Smooth muscle cell of the brain vasculature (primary cell): ENCODE data around the gene TYW1B.
A peak's percentile ranks its signal among the peaks of the same experiment; 100 is the strongest.
"Not testable (repeated sequence)": the region's sequence is repeated elsewhere in the genome, so short reads cannot be mapped to it uniquely, and the experiment has no call there.

ENCODE experiments used
- DNase-seq: peaks from one replicate; pipeline ENCODE4 v3.0.0-alpha.2; 2012; ENCODE audit warnings: low read depth, low spot score

Gene TYW1B, protein sequence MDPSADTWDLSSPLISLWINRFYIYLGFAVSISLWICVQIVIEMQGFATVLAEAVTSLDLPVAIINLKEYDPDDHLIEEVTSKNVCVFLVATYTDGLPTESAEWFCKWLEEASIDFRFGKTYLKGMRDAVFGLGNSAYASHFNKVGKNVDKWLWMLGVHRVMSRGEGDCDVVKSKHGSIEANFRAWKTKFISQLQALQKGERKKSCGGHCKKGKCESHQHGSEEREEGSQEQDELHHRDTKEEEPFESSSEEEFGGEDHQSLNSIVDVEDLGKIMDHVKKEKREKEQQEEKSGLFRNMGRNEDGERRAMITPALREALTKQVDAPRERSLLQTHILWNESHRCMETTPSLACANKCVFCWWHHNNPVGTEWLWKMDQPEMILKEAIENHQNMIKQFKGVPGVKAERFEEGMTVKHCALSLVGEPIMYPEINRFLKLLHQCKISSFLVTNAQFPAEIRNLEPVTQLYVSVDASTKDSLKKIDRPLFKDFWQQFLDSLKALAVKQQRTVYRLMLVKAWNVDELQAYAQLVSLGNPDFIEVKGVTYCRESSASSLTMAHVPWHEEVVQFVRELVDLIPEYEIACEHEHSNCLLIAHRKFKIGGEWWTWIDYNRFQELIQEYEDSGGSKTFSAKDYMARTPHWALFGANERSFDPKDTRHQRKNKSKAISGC

DNA sequence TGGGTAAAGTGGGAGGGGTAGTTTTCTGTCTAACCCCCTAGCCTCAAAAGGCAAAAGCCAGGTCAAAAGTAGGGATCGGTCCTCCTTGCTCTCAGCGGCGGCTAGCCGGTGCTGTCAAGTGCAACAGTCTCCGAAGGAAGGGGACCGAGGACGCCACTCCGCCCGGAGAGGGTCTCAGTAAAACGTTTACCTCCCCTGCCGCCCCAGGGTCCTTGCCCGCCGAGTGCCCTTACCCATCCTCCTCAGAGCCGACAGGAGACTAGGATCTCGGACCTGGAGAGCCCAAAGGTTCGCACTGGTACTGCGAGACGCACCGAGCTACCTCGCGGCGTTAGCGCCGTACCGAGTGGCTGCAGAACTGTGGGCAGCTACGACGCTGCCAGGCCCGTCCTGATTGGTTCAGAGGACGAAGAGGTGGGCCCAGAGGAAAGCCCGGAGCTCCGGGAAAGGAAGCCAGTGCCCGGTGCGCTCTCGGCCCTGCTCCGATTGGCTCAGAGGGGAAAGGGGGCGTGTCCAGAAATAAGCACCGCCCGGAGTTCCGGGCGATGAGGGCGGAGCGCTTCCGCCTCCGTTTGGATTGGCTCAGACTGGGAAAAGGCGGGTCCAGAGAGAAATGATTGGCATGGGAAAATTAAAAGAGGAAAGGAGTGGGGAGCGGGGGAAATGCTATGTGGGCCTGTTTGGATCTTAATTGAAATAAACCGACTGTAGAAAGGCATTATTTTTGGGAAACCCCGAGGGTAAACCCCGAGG, at the start of gene TYW1B:
Gene TYW1B, minus strand, starts transcription at position 362 of the 753 bp plus-strand sequence. Its CDS starts 125 bp downstream, at position 237.
- peak; percentile 95 for DNase-seq

DNA sequence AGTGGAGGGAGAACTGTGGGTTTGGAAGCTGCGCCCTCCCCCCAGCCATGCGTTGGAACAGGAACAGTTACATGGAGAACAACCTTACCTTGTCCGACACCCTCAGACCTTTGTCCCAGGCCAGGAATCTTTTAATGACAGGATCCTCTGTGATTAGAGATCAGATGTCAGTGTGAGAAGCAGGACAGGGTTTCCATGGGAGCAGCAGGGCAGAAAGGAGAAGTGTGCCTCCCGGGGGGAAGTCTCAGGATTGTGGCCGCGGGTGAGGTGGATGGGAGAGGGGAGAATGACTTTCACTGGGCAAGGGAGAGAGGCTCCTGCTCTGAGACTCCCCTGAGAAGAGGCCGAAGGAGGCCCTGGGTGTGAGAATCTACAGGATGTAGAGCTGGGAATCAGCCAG, 39.6 kb upstream of the TYW1B start:
- DNase-seq: not testable (repeated sequence)

DNA sequence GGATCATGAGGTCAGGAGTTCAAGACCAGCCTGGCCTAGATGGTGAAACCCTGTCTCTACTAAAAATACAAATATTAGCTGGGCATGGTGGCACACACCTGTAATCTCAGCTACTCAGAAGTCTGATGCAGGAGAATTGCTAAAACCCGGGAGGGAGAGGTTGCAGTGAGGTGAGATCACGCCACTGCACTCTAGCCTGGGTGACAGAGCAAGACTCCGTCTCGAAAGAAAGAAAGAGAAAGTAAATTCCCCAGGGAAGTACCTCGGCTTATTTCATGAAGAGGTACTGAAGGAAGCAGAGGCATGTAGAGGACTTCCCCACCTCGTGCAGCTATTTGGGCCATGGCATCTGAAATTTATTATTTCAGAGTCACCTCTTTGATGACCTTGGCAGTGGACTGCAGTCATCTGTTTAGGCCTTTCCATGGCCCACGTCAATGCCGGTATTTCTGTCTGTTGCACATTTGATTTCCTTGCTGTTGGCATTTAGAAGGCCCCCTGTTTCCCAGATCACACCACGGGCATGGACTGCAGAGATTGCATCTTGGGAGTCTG, 30.9 kb upstream of the TYW1B start:
- DNase-seq: not testable (repeated sequence)

DNA sequence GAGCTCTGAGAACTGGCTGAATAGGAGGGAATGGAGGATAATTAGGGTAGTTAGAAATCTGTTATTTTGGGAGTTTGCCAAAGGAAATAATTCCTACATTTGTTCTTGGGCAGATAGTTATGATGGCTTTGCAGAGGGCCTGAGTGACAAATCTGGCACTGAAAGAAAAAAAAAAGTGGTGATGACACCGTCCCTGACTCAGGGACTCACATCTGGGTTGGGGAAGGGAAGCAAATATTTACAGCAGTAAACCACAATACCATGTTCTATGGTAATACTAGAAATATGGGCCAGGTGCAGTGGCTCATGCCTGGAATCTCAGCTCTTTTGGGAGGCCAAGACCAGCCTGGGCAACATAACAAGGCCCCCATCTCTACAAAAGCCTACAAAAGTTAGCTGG, 29.9 kb upstream of the TYW1B start:
- DNase-seq: not testable (repeated sequence)

DNA sequence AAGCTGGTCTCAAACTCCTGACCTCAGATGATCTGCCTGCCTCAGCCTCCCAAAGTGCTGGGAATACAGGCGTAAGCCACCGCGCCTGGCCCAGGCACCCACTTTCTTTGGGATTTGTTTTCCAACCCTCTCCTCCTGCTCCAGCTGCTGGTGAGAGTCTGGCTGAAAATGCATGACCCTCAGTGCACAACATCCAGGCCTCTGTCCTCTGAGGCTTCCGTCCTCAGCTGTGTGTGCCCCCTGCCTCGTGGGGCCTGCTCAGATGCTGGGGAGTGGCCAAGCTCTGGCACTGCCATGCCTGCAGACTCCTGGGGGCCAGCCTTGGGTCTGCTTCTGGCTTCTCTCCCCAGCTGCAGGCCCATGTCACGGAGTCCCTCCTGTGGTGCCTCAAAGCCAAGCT, 27.3 kb upstream of the TYW1B start:
- DNase-seq: not testable (repeated sequence)

DNA sequence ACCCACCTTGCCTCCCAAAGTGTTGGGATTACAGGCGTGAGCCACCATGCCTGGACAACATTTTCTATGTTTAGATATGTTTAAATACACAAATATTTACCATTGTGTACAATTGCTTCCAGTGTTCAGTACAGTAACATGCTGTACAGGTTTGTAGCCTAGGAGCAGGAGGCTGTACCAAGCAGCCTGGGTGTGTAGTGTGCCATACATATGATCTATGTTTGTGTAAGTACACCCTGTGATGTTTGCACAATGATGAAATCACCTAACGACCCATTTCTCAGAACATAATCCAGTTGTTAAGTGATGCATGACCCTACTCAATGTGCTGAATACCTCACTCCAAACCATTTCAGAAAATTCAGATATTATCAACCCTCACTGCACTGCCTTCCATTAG, 24.9 kb upstream of the TYW1B start:
- DNase-seq: not testable (repeated sequence)

DNA sequence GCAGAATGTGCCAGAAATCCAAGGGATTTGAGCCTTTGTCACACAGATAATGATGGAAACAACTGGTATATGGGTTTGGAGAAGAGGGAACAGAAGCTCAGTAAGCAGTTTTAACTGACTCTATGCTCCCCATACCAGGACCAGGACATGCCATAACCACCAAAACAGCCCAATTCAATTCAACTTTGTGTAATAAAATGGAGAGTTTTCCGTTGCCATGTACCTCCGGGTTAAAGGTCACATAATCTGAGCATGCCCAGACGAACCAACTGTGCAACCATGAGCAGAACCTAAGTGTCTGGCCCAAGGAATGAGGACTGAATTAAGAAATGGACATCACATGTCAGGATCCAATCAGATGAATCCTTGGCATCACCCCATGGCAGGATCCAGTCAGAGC, 22.7 kb upstream of the TYW1B start:
- not testable (repeated sequence) for DNase-seq

DNA sequence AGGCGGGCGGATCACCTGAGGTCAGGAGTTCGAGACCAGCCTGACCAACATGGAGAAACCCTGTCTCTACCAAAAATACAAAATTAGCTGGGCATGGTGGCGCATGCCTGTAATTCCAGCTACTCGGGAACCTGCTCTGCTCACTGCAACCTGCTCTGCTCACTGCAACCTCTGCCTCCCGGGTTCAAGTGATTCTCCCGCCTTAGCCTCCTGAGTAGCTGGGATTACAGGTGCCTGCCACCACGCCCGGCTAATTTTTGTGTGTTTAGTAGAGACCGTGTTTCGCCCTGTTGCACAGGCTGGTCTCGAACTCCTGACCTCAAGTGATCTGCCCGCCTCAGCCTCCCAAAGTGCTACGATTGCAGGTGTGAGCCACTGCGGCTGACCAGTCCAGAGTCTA, 16.1 kb upstream of the TYW1B start:
- DNase-seq: not testable (repeated sequence)

DNA sequence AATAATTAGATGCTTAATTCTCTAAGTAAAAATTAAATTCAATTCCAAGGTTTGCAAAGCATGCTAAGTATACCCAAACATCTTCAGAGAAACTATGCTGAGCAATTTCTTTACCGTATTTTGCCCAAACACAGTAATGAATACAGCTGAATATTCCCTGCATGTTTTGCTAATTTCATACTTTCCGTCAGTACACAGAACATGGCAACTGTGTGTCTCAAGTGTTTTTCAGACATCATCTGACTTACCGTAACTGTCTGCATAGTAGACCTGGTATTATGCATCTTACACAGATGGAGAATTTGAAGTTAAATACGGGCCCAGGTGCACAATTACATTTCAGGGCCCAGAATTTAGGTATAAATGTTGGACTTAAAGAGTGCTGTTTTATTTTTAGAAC, 15.2 kb upstream of the TYW1B start:
- not testable (repeated sequence) for DNase-seq

DNA sequence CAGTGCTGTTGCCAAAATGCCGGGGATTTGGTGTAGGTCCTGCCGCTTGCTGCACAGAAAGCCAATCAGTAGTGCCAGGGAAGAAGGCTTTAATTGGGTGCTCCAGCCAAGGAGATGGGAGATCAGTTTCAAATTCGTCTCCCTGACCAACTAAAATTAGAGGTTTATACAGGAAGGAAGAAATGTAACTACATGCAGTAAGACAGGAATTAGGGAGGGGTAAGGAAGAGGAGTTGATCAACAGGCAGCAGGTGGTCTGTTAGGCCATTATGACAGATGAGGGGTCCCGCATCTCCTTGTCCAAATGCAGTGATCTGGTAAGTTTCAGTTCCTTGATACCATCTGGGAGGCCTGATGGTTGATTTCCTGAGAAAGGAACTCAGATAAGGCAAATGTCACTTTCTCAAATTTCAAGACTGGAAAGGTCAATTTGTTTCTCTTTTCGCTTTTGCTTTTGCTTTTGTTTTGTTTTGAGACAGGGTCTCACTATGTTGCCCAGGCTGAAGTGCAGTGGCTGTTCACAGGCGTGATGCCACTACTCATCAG, 13.0 kb upstream of the TYW1B start:
- not testable (repeated sequence) for DNase-seq

DNA sequence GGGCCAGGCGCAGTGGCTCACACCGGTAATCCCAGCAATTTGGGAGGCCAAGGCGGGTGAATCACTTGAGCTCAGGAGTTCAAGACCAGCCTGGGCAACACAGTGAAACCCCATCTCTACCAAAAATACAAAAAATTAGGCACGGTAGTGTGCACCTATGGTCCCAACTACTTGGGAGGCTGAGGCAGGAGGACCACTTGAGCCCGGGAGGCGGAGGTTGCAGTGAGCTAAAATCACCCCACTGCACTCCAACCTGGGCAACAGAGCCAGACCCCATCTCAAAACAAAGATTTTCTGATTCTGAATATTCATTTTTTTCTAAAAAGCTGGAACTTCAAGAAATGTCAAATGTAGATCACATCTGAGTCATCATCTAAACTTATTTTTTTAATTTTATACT, 10.3 kb upstream of the TYW1B start:
- DNase-seq: not testable (repeated sequence)

DNA sequence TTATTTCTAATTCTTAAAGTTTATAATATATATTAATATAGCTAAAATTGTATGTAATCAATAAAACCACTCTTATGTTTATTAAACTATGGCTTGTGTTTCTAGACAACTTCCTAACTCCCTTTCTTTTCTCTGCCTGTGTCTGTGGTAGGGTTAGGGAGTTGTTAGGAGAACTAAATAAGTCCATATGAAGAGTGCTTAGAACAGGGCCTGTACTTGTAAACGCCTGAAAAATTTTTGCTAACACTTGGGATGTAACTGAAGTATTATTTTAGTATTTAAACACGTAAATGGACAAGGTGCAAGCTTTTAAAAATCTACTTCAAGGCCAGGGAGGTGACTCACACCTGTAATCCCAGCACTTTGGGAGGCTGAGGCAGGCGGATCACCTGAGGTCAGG, 9.3 kb upstream of the TYW1B start:
- DNase-seq: not testable (repeated sequence)

DNA sequence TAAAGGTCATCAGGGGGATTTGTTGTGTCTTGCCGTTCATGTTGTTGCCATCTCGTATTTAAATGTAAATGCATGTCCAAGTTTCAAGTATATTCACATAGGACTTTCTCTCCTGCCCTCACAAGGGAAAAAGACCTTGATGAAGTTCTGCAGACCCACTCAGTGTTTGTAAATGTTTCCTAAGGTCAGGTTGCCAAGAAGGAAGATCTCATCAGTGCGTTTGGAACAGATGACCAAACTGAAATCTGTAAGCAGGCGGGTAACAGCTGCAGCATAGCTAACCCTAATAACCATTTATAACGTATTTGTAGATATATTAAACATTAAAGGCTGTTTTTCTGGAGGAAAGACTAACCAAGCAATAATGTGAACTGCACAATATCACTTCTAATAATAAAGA, 2.6 kb upstream of the TYW1B start:
- DNase-seq: not testable (repeated sequence)

DNA sequence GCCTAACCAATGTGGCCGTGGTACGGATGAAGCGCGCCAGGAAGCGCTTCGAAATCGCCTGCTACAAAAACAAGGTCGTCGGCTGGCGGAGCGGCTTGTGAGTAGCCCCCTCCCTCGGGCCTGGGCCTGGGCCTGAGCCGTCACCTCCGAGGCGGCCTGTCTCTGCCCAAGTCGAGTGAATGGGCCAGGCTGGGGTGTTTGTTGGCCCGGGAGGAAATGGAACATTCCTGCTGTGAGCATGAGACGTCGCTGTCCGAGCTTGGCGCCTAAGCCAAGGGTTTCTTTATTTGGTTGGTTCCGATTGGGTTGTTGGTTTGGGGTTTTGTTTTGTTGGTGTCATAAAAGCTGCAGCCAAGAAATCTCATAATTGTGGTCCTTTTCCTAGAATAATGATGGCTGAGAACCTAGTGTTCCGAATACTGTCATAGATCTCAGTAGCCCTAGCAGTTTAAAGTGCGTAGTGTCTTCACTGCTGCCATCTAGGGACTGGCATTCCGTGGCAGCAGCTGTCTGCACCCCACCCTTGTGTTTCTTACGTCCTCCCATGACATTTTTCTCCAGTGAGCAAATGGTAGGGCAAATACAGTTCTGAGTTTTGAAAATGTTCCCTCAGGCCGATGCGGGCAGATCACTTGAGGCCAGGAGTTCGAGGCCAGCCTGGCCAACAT, 1.8 kb upstream of the TYW1B start:
- DNase-seq: peak; percentile 13

DNA sequence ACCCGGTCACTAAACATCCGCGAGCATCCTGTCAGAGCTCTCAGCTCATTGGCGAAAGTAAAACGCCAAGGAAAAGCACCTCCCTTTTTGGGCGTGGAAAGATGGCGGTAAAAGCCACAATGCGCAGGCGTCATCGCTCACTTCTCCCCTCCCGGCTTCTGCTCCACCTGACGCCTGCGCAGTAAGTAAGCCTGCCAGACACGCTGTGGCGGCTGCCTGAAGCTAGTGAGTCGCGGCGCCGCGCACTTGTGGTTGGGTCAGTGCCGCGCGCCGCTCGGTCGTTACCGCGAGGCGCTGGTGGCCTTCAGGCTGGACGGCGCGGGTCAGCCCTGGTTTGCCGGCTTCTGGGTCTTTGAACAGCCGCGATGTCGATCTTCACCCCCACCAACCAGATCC, 1.3 kb upstream of the TYW1B start:
- DNase-seq: peak; percentile 93

DNA sequence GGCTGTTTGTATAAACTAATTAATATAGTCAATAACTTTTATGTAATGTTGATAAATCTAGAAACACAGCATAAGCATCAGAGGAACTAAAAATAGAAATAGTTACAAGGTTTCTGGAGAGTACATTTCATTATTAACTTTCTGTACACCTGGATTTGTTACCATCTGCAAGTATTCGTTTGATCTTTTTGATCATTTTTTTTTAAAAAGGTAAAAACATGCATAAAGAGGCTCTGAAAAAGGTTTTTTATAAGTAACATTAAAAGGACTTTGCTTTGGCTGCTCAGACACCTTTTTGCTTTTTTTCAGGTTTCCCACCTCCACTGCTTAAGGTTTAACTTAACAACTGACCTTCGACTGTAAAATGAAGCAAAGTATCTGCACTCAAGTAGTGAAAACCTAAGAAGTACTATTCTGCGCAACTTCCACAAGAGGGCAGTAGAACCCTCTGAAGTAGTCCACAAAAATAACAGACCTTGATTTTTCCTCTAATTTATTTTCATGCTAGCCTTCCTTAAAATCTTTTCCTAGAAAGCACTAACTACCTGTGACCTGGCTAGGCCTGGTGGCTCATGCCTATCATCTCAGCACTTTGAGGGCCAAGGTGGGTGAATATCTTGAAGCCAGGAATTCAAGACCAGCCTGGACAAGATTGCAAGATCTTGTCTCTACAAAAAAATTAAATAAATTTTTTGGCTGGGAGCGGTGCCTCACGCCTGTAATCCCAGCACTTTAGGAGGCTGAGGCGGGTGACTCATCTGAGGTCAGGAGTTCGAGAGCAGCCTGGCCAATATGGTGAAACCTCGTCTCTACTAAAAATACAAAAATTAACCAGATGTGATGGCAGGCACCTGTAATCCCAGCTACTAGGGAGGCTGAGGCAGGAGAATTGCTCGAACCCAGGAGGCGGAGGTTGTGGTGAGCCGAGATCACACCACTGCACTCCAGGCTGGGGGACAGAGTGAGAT, 4.0 kb downstream of the TYW1B start:
- DNase-seq: not testable (repeated sequence)

DNA sequence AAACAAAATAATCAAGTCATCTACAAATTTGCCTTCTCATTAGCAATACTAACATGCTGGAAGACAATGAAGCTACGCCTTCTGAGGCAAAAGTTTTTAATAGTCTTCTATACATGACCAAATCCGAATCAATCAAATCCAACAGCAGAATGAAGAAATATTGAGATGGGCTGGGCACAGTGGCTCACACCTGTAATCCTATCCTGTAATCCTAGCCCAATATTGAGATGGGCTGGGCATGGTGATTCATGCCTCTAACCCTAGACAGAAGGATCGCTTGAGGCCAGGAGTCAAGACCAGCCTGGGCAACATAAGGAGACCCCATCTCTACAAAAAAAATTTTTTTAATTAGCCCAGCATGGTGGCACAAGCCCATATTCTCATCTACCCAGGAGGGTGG, 5.5 kb downstream of the TYW1B start:
- not testable (repeated sequence) for DNase-seq

DNA sequence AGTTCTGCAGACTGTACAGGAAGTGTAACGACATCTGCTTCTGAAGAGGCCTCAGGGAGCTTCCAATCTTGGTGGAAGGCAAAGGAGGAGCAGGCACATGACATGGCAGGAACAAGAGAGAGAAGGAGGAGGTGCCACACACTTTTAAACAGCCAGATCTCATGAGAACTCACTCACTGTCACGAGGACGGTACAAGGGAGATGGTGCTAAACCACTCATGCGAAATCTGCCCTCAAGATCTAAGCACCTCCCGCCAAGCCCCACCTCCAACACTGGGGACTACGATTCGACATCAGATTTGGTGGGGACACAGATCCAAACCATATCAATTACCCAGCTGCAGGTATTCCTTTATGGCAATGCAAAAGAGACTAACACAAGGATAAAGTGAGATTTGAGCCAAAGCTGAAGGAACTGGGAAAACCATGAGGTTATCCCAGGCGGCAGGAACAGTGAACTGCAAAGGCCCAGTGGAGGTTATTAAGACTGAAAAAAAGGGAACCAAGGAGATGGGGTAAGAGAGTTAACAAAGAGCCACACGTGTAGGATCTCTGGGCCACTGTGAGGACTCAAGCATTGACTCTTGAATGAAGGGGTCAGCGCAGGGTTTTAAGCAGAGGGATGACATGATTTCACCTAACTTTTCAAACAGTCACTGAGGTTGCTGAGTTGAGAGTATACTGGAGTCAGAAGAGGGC, 9.2 kb downstream of the TYW1B start:
- DNase-seq: not testable (repeated sequence)

DNA sequence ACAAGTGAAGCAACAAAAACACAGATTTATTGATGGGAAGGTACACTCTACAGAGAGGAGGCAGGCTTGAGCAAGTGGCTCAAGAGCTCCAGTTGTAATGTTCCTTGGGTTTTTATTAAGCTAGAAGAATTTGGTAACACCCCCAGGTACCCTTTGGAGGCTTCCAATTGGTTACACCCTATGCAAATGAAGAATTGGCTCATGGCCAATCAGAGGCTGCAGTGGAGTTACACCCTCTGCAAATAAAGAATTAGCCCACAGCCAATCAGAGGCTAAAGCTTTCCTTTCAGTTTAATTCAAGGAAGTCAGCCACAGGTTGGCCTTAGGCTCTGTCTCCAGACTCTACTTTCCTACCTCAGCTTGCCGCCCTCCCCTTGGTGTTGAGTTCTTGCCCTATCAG, 10.3 kb downstream of the TYW1B start:
- DNase-seq: not testable (repeated sequence)
